ENCODE results near the gene BMPR1A. TPM values are rescaled to one million over a fixed set of nuclear protein-coding genes. Genes with fewer than 3 reads are reported as not detected.

BMPR1A gene
- total and polyA plus RNA-seq, 9 of the 15 experiments (the other 6 are each of a cell fraction or from before 2014, with no cell fraction given) = 1.6 to 17.5 (median 9.1) TPM

DNA sequence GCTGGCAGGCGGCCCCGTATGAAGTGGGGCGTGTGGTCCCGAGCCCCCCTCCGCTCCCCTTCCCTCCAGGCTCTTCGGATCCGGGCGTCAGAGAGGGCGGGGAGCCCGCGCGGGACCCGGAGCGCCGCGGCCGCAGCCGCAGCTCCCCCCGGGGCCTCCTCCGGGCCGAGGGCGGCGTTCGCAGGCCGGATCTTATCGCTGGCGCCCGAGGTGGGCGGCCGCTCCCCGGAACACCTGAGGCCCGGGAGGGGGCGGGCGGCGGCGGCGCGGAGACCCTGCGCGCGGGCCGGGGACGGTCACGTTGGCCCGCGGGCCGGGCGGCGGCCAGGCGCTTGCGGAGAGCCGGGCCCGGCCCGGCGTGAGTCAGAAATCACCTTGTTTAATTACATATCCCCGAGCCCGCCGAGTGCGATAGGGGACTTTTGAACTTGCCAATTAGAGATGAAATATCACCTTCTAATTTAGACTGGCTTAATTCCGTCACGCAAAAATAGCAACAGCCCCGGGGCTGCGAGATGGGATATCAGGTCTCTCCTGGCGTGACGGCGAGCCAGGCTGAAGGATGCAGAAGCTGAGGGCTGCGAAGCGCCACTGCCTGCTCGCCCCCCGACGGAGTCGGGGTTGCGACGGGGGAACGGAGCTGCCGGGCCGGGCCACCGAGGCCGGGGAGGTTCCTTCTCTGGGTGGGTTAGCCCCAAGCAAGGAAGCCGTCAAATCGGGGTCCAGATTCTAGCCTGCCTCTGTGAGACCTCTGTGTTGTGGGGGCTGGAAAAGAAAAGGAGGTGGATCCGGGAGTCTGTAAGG is 44.7 kb upstream of the BMPR1A start (continued):
- no peak for TF ChIP-seq NELFE (IDR thresholded peaks at IDR 0.05; ENCODE audit: insufficient read depth, insufficient read length)
- TF ChIP-seq ZFP36 (IDR thresholded peaks at IDR 0.05; ENCODE audit: low read depth, low read length, partially characterized antibody) = no peak
- TF ChIP-seq, protein P1, sequence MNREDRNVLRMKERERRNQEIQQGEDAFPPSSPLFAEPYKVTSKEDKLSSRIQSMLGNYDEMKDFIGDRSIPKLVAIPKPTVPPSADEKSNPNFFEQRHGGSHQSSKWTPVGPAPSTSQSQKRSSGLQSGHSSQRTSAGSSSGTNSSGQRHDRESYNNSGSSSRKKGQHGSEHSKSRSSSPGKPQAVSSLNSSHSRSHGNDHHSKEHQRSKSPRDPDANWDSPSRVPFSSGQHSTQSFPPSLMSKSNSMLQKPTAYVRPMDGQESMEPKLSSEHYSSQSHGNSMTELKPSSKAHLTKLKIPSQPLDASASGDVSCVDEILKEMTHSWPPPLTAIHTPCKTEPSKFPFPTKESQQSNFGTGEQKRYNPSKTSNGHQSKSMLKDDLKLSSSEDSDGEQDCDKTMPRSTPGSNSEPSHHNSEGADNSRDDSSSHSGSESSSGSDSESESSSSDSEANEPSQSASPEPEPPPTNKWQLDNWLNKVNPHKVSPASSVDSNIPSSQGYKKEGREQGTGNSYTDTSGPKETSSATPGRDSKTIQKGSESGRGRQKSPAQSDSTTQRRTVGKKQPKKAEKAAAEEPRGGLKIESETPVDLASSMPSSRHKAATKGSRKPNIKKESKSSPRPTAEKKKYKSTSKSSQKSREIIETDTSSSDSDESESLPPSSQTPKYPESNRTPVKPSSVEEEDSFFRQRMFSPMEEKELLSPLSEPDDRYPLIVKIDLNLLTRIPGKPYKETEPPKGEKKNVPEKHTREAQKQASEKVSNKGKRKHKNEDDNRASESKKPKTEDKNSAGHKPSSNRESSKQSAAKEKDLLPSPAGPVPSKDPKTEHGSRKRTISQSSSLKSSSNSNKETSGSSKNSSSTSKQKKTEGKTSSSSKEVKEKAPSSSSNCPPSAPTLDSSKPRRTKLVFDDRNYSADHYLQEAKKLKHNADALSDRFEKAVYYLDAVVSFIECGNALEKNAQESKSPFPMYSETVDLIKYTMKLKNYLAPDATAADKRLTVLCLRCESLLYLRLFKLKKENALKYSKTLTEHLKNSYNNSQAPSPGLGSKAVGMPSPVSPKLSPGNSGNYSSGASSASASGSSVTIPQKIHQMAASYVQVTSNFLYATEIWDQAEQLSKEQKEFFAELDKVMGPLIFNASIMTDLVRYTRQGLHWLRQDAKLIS (CRISPR knock-in tag; IDR thresholded peaks at IDR 0.05) = 0 out of 2 replicates have a peak, but pooled peaks have one; percentile 5
- peak in 1 of 2 experiments; percentile 9; a peak in 1 of 4 replicates for TF ChIP-seq NRF1 (conservative IDR thresholded peaks at IDR 0.05 in 1 of 2, IDR thresholded peaks at IDR 0.05 in 1 of 2)
- TF ChIP-seq RUNX1 (IDR thresholded peaks at IDR 0.05; ENCODE audit: low read depth) = no peak
- TF ChIP-seq NFRKB (IDR thresholded peaks at IDR 0.05; ENCODE audit: low read depth) = no peak
- TF ChIP-seq, protein P2, sequence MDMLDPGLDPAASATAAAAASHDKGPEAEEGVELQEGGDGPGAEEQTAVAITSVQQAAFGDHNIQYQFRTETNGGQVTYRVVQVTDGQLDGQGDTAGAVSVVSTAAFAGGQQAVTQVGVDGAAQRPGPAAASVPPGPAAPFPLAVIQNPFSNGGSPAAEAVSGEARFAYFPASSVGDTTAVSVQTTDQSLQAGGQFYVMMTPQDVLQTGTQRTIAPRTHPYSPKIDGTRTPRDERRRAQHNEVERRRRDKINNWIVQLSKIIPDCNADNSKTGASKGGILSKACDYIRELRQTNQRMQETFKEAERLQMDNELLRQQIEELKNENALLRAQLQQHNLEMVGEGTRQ (CRISPR knock-in tag; IDR thresholded peaks at IDR 0.05) = no peak
- peak; percentile 18; the same call in 1 of the 2 replicates for TF ChIP-seq GATAD2B (IDR thresholded peaks at IDR 0.05; ENCODE audit: borderline replicate concordance)
- TF ChIP-seq CBX1 (IDR thresholded peaks at IDR 0.05; ENCODE audit: low read depth) = no peak
- TF ChIP-seq ZBTB2 (IDR thresholded peaks at IDR 0.05) = no peak
- TF ChIP-seq RFX7 (CRISPR knock-in tag; IDR thresholded peaks at IDR 0.05) = no peak
- TF ChIP-seq, protein P3, sequence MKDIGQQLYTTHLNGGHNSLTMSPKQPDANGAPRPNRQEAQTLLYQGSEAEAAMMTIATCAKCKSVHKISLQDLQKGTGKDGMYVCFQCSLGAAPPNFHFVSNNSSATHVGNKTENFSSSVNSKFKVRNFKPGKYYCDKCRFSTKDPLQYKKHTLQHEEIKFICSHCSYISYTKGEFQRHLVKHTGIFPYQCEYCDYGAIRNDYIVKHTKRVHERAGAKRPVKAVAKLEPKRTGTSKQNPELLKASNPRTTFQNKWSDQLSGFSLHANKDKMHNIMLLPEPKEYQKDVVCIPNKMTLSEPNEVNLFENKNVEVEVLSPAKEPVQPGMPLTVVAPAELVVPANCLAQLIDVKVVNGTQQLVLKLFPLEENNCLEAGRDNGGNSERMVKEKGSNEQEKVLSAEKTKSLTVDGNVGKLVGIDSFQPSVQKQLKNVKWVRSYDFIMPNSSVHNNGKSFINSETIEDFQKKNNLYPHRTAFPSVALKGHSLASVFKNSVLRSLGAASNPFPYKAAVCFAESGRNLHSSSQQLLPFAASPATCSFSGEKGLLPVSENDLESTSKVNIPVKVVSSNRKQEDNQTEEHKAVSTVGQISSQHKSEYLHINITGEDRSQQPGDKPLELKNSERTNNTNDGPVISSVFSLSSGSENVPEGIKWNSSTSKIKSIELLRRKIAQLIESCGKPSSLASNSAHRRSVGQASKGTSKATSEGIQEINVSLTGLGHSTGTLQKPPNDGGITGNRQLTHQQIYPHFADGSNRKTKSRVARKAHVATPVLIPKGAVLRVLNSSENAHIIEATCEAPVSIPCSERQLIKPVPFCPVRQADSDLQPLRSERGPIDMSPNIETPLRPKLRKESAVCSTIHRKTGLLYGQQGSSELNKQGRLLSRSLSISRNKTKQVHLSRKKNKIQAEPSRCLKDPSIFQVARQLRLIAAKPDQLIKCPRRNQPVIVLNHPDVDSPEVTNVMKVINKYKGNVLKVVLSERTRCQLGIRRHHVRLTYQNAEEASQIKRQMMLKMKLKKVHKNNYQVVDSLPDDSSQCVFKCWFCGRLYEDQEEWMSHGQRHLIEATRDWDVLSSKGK (CRISPR knock-in tag; IDR thresholded peaks at IDR 0.05) = no peak

Measured in K562 (cell line).